ENCODE measurements around the gene B4GALT2.

- TF ChIP-seq YY1 (IDR thresholded peaks at IDR 0.05; ENCODE audit: insufficient read depth, insufficient read length) (peak; percentile 47), ZNF274 (IDR thresholded peaks at IDR 0.05; ENCODE audit: low read depth, low read length) (no peak)
Observed at GRCh38 chr1:43974443-43975248, 4.4 kb upstream of the B4GALT2 start, which contains the start of gene ATP6V0B.

Measured in NT2/D1 (cell line).